GM19467 (cell line): ENCODE measurements around the gene LRP1B.

Source experiments
- ATAC-seq: cut with Tn5 transposase; IDR thresholded peaks from one replicate; pipeline ENCODE4 v1.9.1; 2021; ENCODE audit warnings: mild to moderate bottlenecking, moderate library complexity; ENCODE audit not compliant: unreplicated experiment

Gene LRP1B

DNA sequence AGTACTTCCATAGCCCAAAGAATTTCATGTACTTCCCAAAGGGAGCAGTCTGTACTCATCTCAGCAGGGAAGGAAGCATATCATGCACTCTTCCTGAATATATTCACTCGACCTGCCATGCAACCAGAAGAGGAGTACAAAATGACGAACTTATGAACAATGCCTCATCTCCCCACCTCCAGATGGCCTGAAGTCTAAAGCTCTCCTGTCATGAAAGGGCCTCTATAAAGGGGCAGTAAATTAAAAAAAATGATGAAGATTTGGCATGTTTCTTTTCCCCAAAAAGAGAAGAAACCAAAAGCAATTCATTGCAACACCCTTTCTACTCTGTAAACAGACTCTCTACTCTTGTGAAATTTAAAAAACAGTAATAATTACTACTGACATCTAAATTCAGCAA, 1601.1 kb downstream of the LRP1B start:
- no peak for ATAC-seq

DNA sequence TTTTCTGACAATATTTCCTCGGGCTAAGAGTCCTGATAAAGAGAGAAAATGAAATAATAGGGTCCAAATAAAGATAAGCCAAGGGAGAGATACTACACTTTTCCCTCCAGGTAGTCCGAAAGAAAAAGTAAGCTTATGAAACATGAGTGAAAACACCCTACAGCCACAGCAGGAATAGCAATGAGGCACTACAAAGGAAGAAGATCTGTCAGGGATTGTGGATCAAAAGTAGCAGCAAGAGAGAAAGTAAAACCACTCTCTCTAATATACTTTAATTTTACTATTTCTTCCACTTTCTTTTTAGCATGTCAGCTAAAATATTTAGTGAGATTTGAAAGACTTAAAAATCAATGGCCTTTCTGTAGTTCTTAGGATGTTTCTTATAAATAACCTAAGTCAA, 1601.8 kb downstream of the LRP1B start:
- ATAC-seq: no peak

DNA sequence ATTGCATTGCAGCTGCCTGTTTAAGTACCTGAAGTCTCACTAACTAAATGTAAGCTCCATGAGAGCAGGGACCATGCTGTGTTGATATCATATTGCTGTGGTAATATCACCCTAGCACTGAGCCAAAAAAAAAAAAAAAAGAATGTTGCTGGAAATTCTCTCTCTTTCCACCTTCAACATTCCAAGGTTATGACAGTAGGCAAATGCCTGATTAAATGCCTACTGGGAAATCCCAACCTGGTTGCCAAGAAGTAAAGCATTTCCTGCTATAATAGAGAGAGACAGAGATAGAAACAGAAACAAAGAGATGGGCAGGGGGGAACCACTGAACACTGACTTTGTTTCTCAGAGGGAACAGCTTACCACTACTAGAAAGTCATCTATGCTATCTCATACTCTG, 1604.2 kb downstream of the LRP1B start:
- no peak for ATAC-seq

DNA sequence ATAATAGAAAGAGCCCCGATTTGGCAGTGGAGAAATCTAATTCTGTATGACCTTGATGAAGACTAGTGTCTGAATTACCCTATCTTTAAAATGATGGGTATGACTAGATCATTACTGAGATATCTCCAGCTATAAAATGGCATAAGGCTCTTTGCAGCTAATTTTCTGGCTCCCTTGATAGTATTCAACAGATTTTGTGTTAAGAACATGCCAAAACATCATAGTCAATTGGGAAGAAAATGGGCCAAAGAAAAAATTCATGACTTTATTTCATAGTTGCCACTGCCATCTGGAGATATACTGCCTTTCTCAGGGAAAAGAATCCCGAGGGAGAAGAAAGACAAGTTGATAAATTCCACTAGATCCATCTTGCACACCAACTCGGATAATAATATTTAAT, 1618.7 kb downstream of the LRP1B start:
- ATAC-seq: no peak

DNA sequence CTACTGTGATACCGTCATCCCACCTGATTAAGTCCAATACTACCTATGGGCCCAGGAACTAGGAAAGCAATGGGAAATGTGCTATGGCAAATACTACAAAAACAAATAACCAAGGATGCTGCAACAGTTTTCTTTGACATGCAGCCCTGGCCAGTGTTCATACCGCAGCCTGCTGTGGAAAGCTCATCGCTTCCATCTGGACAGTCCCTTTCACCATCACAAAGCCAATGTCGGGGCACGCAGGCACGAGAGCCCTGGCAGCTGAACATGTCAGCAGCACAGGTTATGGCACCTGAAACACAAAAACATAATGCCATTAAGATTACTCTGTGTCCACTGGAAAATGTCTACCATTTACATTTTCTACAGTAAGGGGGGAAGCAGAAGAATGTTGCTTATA, 1621.1 kb downstream of the LRP1B start:
- ATAC-seq: no peak

GRCh38 chr2:140508756-140509155, 1622.1 kb downstream of the LRP1B start:
- ATAC-seq: no peak

DNA sequence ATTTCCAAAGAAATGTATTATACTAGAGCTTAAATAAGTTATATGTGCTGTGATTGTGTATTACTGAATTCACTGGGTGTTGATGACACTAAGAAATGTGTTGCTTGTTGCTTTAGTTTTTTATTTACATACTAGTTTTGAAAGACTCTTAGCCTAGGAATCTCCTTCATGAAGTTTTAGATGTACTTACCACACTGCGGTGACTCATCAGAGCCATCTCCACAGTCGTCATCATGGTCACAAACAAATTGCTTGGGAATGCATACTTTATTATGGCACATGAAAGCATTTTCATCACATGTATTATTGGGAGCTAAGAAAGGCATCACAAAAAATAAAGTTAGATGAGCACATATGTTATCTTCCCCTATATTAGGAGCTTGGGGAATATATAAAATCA, 1624.2 kb downstream of the LRP1B start:
- no peak for ATAC-seq

DNA sequence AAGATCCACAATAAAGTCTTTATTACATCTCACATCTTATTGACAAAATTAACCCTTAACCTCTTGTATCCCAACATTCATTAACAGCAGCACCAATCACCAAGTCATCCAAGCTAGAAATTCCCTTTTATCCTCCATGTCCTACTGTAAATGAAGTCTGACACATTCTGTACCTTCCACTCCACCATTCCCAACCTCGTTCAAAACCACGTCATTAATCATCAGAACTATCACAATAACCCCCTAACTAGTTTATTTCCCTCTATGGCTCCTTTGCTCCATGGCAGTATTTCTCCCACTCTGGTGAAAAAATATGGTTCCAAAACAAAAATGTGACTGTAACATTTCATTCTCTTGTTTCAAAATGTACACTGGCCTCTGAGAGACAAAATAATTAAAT, 1626.2 kb downstream of the LRP1B start:
- ATAC-seq: no peak

GRCh38 chr2:140502951-140503630, 1627.7 kb downstream of the LRP1B start:
- no peak for ATAC-seq

DNA sequence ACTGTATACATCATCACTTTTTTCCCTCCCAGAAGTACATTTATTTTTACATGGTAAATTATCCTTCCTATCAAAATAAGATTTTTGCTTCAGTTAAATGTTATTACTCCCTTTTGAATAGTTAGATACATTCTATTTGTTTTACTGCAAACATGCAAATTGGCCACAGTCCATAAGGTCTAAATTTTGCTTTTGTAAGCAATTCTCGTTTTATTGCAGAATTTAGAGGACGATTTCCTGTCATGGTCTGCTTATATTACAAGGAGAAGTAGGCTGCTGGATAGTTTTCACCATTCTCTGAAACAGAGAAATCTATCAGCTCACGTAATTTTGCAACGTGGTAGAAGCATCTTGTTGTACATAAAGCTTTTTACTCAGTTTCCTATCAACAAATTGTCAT, 1632.5 kb downstream of the LRP1B start:
- no peak for ATAC-seq

DNA sequence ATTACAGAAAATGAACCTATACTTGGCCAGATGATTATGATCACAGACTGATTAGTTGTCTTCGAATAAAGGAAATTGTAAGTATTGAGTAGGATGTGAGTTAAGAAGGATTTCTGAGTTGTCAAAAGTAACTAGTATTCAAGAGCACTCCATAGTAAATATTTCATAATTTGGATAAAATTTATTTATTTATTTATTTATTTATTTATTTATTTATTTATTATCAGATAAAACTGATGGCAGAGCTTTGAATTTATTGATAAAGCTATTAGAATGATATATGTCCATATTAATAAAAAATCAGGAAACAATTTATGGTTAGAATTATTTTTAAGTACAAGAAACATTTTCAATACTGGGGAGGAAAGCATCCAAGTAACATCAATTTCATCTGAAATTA, 1634.1 kb downstream of the LRP1B start:
- ATAC-seq: no peak

GRCh38 chr2:140491876-140492275, 1638.9 kb downstream of the LRP1B start:
- ATAC-seq: no peak

DNA sequence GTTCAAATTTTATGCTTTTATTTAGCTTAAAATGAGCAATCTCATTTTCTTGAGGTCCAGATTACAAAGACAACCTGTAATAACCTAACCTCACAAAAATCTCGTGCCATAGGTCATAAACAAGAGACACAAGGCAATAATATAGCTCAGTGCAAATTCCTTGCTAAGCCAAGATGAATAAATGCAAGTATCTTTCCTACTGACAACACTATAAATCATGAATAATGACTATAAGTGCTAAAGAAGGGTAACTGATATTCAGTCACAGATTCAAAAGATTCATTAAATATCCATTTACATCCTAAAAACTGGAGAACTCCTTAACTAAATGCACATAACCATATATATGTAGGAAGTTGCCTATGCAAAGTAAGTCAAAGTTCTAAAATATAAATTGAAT, 1641.6 kb downstream of the LRP1B start:
- ATAC-seq: no peak

DNA sequence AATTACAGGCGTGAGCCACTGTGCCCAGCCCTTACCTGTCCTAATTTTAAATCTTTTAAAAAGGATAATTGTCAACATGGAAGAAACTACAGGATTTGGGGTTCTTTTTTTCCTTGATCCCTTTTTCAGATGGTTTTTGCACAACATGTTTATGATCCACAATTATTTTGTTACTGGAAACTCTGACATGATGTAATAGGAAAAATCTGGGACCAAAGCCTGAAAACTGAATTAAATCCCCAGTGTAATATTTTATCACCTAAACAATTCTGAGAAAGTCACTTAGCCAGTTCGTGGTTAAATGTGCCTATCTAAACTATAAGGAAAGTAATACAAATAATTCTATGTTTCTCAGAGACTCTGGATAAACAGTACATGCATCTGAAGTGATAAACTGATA, 1649.7 kb downstream of the LRP1B start:
- no peak for ATAC-seq

DNA sequence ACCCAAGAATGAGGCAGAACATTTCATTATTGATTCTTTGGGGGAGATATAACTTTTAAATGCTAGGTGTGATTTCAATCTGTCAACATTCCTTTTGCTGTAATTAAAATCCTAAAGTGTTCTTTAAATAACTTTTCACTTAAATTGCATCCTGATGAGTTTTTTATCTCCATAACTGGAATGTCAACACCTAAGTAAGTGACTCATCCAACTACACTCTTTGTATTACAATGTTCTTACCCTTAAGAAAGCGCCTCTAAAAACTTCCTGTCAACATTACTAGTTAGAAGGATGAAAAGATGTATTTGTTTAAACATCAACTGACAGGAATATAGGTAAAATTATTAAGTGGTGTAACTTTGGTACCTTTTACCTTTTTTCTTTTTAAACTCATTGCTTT, 1657.0 kb downstream of the LRP1B start:
- ATAC-seq: no peak

DNA sequence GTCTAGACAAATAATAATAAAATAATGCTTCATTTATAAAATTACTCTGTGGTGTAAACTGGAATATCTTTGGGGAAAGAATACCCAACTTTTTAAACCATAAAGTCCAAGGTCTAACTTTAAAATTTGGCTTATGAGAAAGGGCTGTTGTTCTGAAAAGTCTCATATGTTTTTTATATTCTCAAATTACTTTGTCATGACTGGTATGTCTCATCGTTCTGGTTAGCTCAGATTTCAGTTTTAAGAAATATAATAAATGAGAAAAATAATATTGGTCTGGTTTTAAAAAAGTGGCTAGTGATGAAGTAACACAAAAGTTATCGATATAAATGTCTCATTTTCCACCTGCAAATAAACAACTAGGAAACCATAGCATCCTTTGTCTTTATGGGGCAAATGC, 1658.1 kb downstream of the LRP1B start:
- ATAC-seq: no peak

- ATAC-seq: no peak
Measured at GRCh38 chr2:140465301-140465700, 1665.5 kb downstream of the LRP1B start.

GRCh38 chr2:140462990-140463389, 1667.8 kb downstream of the LRP1B start:
- ATAC-seq: no peak

- no peak for ATAC-seq
Measured at GRCh38 chr2:140457483-140457882, 1673.3 kb downstream of the LRP1B start.

- no peak for ATAC-seq
Measured at GRCh38 chr2:140455315-140455714, 1675.5 kb downstream of the LRP1B start.

GRCh38 chr2:140454717-140455116, 1676.1 kb downstream of the LRP1B start:
- no peak for ATAC-seq

DNA sequence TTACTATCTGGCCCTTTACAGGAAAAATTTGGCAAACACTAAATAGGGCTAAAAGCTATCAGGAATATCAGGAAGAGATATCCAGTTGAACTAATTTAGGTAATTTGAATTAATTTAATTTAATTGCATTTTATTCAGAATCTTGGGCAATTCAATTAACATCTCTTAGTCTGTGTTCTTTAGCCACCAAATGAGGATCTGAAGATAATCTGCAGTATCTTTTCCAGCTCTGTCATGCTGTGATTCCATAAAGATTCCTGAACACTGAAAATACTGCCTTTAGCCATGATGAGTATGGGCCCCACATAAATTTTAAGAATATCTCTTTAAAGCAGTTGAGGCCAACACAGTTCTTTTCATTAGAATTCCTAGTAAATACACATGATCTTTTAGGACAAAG, 1679.5 kb downstream of the LRP1B start:
- no peak for ATAC-seq

GRCh38 chr2:140442319-140442718, 1688.5 kb downstream of the LRP1B start:
- ATAC-seq: no peak
